ENCODE data around the gene LPAR2. TPM values are rescaled to one million over a fixed set of nuclear protein-coding genes. Genes with fewer than 3 reads are reported as not detected.
"Not testable (repeated sequence)": the region's sequence is repeated elsewhere in the genome, so short reads cannot be mapped to it uniquely, and the experiment has no call there.

Gene LPAR2
- 1.9 TPM for total RNA-seq
- long read RNA-seq, partial matches to known transcripts, result 0 of 2 reads
- long read RNA-seq, other reads (novel, unspliced or antisense), result 2 of 2 reads

DNA sequence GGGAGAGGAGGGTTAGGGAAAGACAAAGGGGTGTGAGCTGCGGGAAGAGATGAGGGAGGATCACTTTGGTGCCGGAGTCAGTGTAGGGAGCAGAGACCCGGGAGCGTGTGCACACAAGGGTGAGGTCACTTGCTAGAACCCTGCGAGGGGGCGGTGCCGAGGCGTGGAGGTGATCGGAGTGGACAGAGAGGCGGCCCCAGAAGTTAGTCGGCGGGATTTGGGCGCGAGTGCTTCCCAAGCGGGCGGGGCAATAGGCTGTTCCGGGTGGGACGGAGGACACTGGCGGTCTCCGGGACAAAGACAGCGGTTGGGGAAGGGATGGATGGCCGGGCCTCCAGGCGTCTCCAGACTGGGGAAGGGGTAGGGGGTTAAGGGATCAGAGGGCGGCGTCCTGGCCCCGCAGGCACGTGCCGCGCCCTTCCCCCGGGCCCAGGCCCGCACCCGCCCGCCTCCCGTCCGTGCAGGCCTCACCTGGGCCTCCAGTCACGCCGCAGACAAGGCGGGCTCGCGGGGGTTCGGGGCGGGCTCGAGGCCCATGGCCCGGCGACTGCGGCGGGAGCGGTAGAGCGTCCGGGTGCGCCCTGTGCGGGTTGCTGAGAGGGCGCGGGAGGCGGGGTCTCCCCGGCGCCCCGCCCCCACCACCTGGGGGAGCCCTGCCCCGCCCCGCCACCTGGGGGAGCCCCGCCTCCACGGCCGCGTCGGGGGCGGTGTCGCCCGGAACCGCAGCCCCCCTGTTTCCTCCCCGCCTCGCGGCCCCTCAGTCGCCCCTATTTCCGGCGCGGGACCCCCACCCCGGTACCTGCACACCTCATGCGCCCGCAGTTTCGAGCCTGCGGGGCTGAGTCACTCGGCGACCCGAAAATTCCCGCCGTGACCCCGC lies at the start of gene LPAR2:
Gene LPAR2 (minus strand): TSS at position 600 of the 880 bp plus-strand sequence. CDS start 945 bp downstream, outside the sequence.
- no peak for DNase-seq (ENCODE audit: low spot score)
- intact Hi-C loops (cut with DNase I), result no loop called here

DNA sequence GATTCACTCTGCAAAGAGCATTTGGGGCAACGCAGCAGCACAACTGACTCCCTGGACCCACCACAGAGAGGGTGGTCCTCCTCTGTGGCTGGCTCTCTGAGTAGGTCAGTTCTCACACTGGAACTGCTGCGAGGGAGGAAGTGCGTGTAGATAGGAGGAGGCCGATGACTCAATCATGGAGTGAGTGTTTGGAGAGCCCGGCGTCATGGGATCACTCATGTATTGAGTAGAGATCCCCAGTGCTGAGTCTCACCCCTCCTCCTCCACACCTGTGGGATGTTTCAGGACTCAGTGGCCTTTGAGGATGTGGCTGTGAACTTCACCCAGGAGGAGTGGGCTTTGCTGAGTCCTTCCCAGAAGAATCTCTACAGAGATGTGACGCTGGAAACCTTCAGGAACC lies 49.6 kb upstream of the LPAR2 start:
- intact Hi-C loops (cut with DNase I), result no loop called here
- DNase-seq (ENCODE audit: low spot score), result no peak

GRCh38 chr19:19674315-19674714 lies 46.3 kb upstream of the LPAR2 start:
- intact Hi-C loops (cut with DNase I), result no loop called here
- no peak for DNase-seq (ENCODE audit: low spot score)

DNA sequence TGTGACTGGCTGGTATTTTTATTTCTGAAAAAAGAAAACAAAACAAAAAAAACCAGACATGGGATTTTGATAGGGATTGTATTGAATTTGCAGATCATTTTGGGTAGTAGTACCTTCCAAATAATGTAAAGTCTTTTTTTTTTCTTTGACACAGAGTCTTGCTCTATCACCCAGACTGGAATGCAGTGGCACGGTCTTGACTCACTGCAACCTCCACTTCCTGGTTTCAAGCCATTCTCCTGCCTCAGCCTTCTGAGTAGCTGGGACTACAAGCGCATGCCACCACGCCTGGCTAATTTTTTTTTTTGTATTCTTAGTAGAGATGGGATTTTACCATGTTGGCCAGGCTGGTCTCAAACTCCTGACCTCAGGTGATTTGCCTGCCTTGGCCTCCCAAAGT lies 44.8 kb upstream of the LPAR2 start:
- intact Hi-C loops (cut with DNase I), result no loop called here
- DNase-seq (ENCODE audit: low spot score), result no peak

DNA sequence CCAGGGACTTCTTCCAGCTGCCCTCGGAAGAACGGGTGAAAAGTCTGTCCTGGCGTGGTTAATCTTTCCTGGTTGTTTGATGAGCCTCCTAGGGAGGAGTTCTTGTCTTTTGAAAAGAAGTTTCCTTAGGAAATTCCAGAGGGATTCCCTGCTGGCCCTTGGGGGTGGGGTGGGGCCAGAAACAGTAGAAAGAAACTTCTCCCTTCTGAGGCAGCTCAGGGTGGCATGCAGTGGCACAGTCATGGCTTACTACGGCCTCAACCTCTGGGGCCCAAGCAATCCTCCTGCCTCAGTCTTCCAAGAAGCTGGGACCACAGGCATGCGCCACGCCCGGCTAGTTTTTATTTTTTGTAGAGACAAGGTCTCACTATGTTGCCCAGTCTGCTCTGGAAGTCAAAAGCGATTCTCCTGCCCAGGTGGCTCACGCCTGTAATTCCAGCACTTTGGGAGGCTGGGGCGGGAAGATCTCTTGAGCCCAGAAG lies 42.1 kb upstream of the LPAR2 start:
- intact Hi-C loops (cut with DNase I), result no loop called here
- DNase-seq (ENCODE audit: low spot score), result no peak

DNA sequence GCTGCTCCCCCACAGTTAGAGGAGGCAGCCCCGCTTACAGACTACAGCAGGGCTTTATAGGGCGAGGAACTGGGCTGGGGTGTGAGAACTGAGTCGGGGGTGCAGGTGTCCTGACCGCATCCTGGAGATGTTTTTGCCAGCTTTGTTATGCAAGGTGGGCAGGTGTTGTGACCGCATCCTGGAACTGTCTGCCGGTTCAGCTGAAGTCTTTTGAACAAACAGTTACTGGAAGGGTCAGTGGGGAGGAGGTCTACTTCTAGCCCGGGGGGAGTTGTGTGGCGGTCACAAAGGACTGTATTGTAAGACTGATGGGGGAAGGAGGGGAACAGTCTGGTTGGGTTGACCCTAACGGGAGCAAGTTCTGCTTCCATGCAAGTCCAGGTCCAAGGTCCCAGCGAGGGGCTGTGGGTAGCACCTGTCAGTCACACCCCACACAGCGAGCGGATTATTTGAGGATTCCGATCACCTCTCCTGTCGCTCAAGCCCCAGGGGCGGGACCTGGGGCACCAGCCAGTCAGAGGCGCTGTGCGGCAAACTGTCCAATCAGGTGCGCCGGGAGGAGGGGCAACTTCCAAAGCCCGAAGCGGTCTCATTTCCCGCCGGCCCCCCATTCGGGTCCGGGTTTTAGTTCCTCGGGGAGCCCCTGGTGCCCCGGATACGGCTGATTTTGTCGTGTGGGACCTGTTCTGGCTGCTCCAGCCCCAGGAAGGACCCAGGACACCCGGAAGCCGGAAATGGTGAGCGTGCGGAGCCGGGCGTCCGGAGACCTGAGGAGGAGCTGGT lies 40.4 kb upstream of the LPAR2 start, which contains the start of gene ZNF101:
Gene ZNF101 (plus strand): TSS at position 610 of the 783 bp plus-strand sequence. CDS start 125 bp downstream, at position 735.
- DNase-seq (ENCODE audit: low spot score), result peak; percentile 97
- intact Hi-C loops (cut with DNase I), result loop anchor here (5.0 to 10.0 kb wide), 2 partner anchors 64 to 236 kb away; partner anchors contain the start of genes ZNF14 and ZNF93

GRCh38 chr19:19665420-19665948 lies 37.5 kb upstream of the LPAR2 start:
- DNase-seq (ENCODE audit: low spot score), result not testable (repeated sequence)
- intact Hi-C loops (cut with DNase I), result loop anchor here (5.0 to 10.0 kb wide), 2 partner anchors 67 to 239 kb away; partner anchors contain the start of genes ZNF14 and ZNF93

DNA sequence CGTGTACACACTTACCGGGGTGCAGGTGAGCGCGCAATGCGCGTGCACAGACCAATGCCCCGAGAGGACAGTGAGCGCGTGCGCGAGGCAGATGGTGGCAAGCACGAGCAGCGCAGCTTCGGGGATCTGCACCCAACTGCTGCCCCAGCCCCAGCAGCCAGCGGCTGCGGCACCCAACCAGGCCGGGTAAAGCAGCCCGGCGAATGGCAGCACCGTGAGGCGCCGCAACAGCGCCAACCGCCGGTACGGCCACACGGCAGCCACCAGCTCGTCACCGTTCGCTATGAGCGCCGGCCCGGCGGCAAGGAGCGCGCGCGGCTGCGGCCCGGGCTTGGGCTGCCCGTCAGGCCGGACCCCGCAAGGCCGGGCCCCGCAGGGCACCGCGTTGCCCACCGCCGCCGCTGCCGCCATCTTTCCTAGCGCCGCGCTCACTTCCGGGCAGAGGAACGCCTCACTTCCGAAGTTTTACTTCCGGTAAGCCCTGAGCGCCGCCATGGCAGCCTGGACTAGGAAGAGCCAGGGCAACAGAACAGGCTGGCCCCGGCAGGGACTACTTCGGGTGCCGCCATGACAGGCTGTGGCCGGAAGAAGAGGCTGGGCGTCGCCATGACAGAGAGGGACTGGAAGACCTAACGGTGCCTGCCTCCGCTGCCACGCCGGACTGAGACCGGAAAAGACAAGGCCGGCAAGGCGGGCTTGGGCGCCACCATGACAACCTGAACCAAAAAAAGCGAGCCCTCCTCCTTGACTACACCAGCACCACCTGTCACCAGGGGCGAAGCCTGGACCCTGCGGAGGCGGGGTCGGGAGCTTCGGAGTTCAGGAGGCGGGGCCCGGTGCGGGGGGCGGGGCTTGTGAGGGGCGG lies 35.5 kb upstream of the LPAR2 start, which contains the start of gene ATP13A1:
Gene ATP13A1 (minus strand): TSS at position 421 of the 865 bp plus-strand sequence. CDS start 10 bp downstream, at position 411.
- intact Hi-C loops (cut with DNase I), result loop anchor here (5.0 to 10.0 kb wide), 3 partner anchors 114 to 241 kb away; partner anchors contain the start of genes ZNF506 and ZNF93
- peak; percentile 98 for DNase-seq (ENCODE audit: low spot score)

GRCh38 chr19:19662871-19663255 lies 34.8 kb upstream of the LPAR2 start:
- no peak for DNase-seq (ENCODE audit: low spot score)
- intact Hi-C loops (cut with DNase I), result loop anchor here (5.0 to 10.0 kb wide), 3 partner anchors 114 to 242 kb away; partner anchors contain the start of genes ZNF506 and ZNF93

- DNase-seq (ENCODE audit: low spot score), result no peak
- intact Hi-C loops (cut with DNase I), result loop anchor here (5.0 to 10.0 kb wide), 3 partner anchors 115 to 242 kb away; partner anchors contain the start of genes ZNF506 and ZNF93
These were observed 34.3 kb upstream of the LPAR2 start for GRCh38 chr19:19662344-19662743.

GRCh38 chr19:19661675-19662251 lies 33.7 kb upstream of the LPAR2 start:
- intact Hi-C loops (cut with DNase I), result loop anchor here (5.0 to 10.0 kb wide), 3 partner anchors 116 to 243 kb away; partner anchors contain the start of genes ZNF506 and ZNF93
- DNase-seq (ENCODE audit: low spot score), result no peak

DNA sequence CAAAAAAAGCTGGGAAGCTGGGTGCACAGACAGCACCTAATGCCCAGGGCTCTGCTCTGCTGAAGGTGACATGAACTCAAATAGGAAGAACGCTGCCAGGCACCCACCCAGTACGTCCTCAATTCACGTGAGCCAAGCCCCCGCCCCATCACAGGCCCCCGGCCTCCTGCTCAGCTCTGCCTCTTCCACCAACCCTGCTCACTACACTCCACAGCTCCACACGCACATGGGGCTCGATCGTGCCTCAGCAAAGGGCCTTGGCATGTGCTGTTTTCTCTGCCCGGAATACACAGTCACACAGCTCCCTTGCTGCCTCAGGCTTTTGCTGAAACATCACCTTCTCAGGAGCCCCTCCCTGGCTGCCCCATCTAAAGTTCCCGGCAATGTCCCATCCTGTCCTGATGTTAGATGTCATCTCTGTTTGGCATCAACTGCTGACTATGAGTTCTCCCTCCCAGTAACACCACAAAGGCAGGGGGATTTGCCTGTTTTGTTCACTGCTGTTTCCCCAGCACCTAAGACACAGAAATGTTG lies 33.2 kb upstream of the LPAR2 start:
- DNase-seq (ENCODE audit: low spot score), result no peak
- intact Hi-C loops (cut with DNase I), result loop anchor here (5.0 to 10.0 kb wide), 3 partner anchors 116 to 244 kb away; partner anchors contain the start of genes ZNF506 and ZNF93

DNA sequence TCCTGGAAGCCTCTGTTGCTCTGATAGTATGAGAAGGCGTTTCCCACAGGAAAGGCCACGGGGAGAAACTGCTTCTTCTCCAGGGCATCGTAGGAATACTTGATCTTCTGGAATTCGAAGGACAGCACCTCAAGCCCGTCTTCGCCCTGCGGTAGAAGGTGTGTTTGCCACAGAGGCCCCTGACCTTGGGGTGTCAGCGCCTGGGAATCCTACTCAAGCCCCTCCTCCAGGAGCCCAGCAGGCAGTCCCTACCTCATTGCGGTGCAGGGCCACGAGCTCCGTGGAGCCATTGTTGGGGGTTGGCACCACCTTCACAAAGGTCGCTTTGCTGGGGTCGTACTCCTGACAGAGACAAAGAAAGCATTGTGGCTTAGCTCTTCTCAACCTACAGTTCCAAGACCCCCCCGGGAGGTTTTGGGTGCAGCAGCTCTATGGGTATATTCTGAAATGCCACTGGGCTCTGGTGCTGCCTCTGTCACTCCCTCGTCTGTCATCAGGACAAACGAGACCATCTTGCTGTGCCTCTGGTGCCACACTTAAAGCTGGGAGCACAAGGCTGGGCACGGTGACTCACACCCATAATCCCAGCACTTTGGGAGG lies 31.7 kb upstream of the LPAR2 start:
- intact Hi-C loops (cut with DNase I), result loop anchor here (5.0 to 10.0 kb wide), 3 partner anchors 118 to 245 kb away; partner anchors contain the start of genes ZNF506 and ZNF93
- no peak for DNase-seq (ENCODE audit: low spot score)

- no peak for DNase-seq (ENCODE audit: low spot score)
- intact Hi-C loops (cut with DNase I), result no loop called here
These were observed 29.4 kb upstream of the LPAR2 start for GRCh38 chr19:19657397-19657783.

DNA sequence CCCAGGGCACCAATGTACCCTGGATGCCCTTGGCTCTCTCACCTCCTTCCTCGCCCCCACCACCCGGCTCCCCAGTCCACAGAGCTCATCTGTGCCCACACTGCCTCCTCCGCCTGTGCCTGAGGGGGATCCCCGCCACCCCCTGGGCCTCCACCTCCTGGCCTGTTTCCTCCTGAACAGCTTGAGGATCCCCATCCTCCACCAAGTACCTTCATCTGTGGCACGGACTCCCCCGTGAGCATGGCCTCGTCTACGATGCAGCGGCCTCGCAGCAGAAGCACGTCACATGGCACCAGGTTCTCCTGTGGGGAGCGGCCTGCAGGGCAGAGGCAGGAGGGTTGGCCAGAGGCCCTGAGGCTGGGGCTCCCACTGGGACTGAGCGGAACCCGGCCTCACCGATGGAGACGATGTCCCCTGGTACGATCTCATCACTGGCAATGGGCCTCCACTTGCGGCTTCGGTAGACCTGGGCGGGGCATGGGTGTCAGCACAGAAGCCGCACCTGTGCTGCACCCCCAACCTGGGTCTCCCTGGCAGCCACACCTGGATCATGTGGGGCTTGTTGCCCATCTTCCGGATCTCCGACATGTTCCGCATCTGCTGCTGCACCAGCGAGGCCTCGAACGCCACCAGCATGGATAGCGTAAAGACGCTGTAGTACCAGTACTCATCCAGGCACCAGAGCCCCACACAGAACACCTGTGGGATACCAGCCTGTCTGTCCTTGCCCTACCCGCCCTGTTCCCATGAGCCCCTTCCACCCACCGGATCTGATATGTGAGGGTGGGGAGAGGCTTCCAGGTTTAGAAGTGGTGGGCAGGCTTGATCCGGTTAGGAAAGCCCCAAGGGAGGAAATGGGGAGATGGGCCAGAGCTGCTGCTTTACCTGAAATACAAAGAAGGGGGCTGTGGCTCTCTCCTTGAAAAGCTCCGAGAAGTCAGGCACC lies 28.7 kb upstream of the LPAR2 start:
- intact Hi-C loops (cut with DNase I), result no loop called here
- DNase-seq (ENCODE audit: low spot score), result no peak
